Cortex of kidney (tissue), 1 donor: ENCODE measurements around the gene AGAP1.
"Not testable (repeated sequence)": the region's sequence is repeated elsewhere in the genome, so short reads cannot be mapped to it uniquely, and the experiment has no call there.

Source experiments
- DNase-seq: peaks from one replicate; lab custom pipeline; 2025; lab: John Stamatoyannopoulos, UW

AGAP1 gene

GRCh38 chr2:236125541-236125940, 631.7 kb downstream of the AGAP1 start:
- no peak for DNase-seq

- no peak for DNase-seq
These were observed 633.2 kb downstream of the AGAP1 start for GRCh38 chr2:236127010-236127409.

- DNase-seq = no peak
These were observed 634.5 kb downstream of the AGAP1 start for GRCh38 chr2:236128321-236128720.

GRCh38 chr2:236129935-236130334, 636.1 kb downstream of the AGAP1 start:
- no peak for DNase-seq

- DNase-seq = no peak
These were observed 636.6 kb downstream of the AGAP1 start for GRCh38 chr2:236130349-236130998.

GRCh38 chr2:236131073-236131692, 637.3 kb downstream of the AGAP1 start:
- DNase-seq = no peak

GRCh38 chr2:236133410-236134012, 639.7 kb downstream of the AGAP1 start:
- DNase-seq = no peak

- DNase-seq = no peak
These were observed 642.7 kb downstream of the AGAP1 start for GRCh38 chr2:236136538-236136937.

GRCh38 chr2:236137066-236137465, 643.2 kb downstream of the AGAP1 start:
- no peak for DNase-seq

- not testable (repeated sequence) for DNase-seq
These were observed 647.8 kb downstream of the AGAP1 start for GRCh38 chr2:236141616-236142015.

- DNase-seq = no peak
These were observed 650.0 kb downstream of the AGAP1 start for GRCh38 chr2:236143811-236144210.

- DNase-seq = no peak
These were observed 652.6 kb downstream of the AGAP1 start for GRCh38 chr2:236146436-236146835.

GRCh38 chr2:236155406-236155805, 661.6 kb downstream of the AGAP1 start:
- DNase-seq = no peak

GRCh38 chr2:236156095-236156859, 662.4 kb downstream of the AGAP1 start:
- DNase-seq = no peak

GRCh38 chr2:236156860-236157194, 663.0 kb downstream of the AGAP1 start:
- no peak for DNase-seq

- DNase-seq = no peak
These were observed 663.5 kb downstream of the AGAP1 start for GRCh38 chr2:236157366-236157765.

GRCh38 chr2:236157815-236158498, 664.1 kb downstream of the AGAP1 start:
- DNase-seq = no peak

- DNase-seq = no peak
These were observed 665.3 kb downstream of the AGAP1 start for GRCh38 chr2:236158969-236159777.

GRCh38 chr2:236159778-236160170, 665.9 kb downstream of the AGAP1 start:
- no peak for DNase-seq

- no peak for DNase-seq
These were observed 666.7 kb downstream of the AGAP1 start for GRCh38 chr2:236160366-236161081.

- no peak for DNase-seq
These were observed 667.2 kb downstream of the AGAP1 start for GRCh38 chr2:236161082-236161462.
